ENCODE data around the gene CALY. TPM values are rescaled to one million over a fixed set of nuclear protein-coding genes. Genes with fewer than 3 reads are reported as not detected.
"Not testable (repeated sequence)": the region's sequence is repeated elsewhere in the genome, so short reads cannot be mapped to it uniquely, and the experiment has no call there.

CALY gene
- total and polyA plus RNA-seq, 8 donors, result 0.75 to 17.8 (median 3.2) TPM

GRCh38 chr10:133377818-133378250 is 41.1 kb upstream of the CALY start:
- peak overlapping the region; percentile 29 to 88 (median 86) for H3K4me3 ChIP-seq
- peak in 1 of 4 donors; percentile 4 for ATAC-seq
- no peak for FAIRE-seq
- H3K9me3 ChIP-seq, result no peaks in the 10 kb centered on the region
- DNase-seq, result peak in 1 of 6 donors; percentile 57
- H3K36me3 ChIP-seq, result no peaks in the 10 kb centered on the region
- WGBS, 2 donors, result 21 to 28% methylated on average over 17 to 20 of the region's 20 CpGs
- H3K27ac ChIP-seq, result peak overlapping the region; percentile 13 to 70 (median 58)
- no peaks in the 10 kb centered on the region for H3K27me3 ChIP-seq
- H3K4me1 ChIP-seq, result peaks cover 0 to 6% (median 0%) of the 10 kb centered on the region in 3 donors
- no peak for TF ChIP-seq CTCF (IDR thresholded peaks at IDR 0.05)
- intact Hi-C loops (cut with DNase I), result no loop called here

GRCh38 chr10:133377025-133377817 is 40.5 kb upstream of the CALY start:
- intact Hi-C loops (cut with DNase I), result no loop called here
- no peak for ATAC-seq
- no peak for FAIRE-seq
- peak in 2 of 6 donors; percentile 16 to 40 for DNase-seq
- Histone ChIP-seq H3K27ac (no peak overlapping the region), H3K27me3 (no peaks in the 10 kb centered on the region), H3K36me3 (no peaks in the 10 kb centered on the region), H3K9me3 (no peaks in the 10 kb centered on the region), H3K4me3 (no peak overlapping the region), H3K4me1 (peaks cover 0 to 7% (median 0%) of the 10 kb centered on the region in 3 donors)
- 83 to 89% methylated on average over 30 of the region's 30 CpGs for WGBS, 2 donors
- no peak for TF ChIP-seq CTCF (IDR thresholded peaks at IDR 0.05)

GRCh38 chr10:133376183-133376582 is 39.5 kb upstream of the CALY start:
- DNase-seq; ATAC-seq; FAIRE-seq; H3K27me3 ChIP-seq; H3K36me3 ChIP-seq; H3K4me3 ChIP-seq; H3K4me1 ChIP-seq; H3K27ac ChIP-seq; H3K9me3 ChIP-seq; intact Hi-C loops (cut with DNase I): not testable (repeated sequence)
- WGBS, 2 donors, result 75 to 92% methylated on average over 5 of the region's 5 CpGs

- H3K27me3 ChIP-seq, result no peaks in the 10 kb centered on the region
- no peaks in the 10 kb centered on the region for H3K9me3 ChIP-seq
- 76 to 82% methylated on average over 12 of the region's 12 CpGs for WGBS, 2 donors
- DNase-seq, result no peak
- H3K4me1 ChIP-seq, result peaks cover 0 to 10% (median 0%) of the 10 kb centered on the region in 3 donors
- FAIRE-seq, result no peak
- no peak overlapping the region for H3K4me3 ChIP-seq
- no peak for TF ChIP-seq CTCF (IDR thresholded peaks at IDR 0.05)
- peaks cover 0 to 1% (median 0%) of the 10 kb centered on the region in 3 donors for H3K36me3 ChIP-seq
- no peak overlapping the region for H3K27ac ChIP-seq
- no peak for ATAC-seq
- intact Hi-C loops (cut with DNase I), result no loop called here
These were observed 38.8 kb upstream of the CALY start for GRCh38 chr10:133375357-133376115.

All from pancreas (tissue), 10 donors.